Keratinocyte (primary cell): ENCODE measurements around the gene SLC23A2.

Experiments used
- CTCF ChIP-seq, 3 experiments: IDR thresholded peaks in 1 of 3; conservative IDR thresholded peaks in 1 of 3; optimal IDR thresholded peaks in 1 of 3; 2 replicates in 2 of 3; 3 replicates in 1 of 3; pipeline versions ENCODE3 to v1.5.1; 2011; ENCODE audit warnings: low read length in 3 of 3, mild to moderate bottlenecking in 3 of 3, moderate library complexity in 2 of 3, control low read depth in 1 of 3, inconsistent platforms in 1 of 3; ENCODE audit not compliant: insufficient read depth in 2 of 3; ENCODE audit errors: extremely low read depth in 1 of 3
- EZH2 ChIP-seq: IDR thresholded peaks from one replicate; pipeline ENCODE4 v1.6.1; 2012; ENCODE audit warnings: inconsistent platforms, mild to moderate bottlenecking, low read length, moderate library complexity

GRCh38 chr20:4854561-4854901, 146.8 kb downstream of the SLC23A2 start:
- no peak for TF ChIP-seq CTCF (optimal IDR thresholded peaks at IDR 0.05 in 1 of 3, IDR thresholded peaks at IDR 0.05 in 1 of 3, conservative IDR thresholded peaks at IDR 0.05 in 1 of 3; ENCODE audit: extremely low read depth in 1 of 3, insufficient read depth in 2 of 3, low read length in 3 of 3)
- no peak for TF ChIP-seq EZH2
